ENCODE measurements around the gene LEPROT. TPM values are rescaled to one million over a fixed set of nuclear protein-coding genes. Genes with fewer than 3 reads are reported as not detected.

The LEPROT gene
- total and polyA plus RNA-seq, 9 donors, result 57.4 to 115 (median 72.0) TPM

GRCh38 chr1:65434760-65435159 is 14.3 kb downstream of the LEPROT start:
- no peaks in the 10 kb centered on the region for H3K9me3 ChIP-seq
- no peaks in the 10 kb centered on the region for H3K27me3 ChIP-seq
- no peak for TF ChIP-seq EP300 (IDR thresholded peaks at IDR 0.05)
- TF ChIP-seq POLR2A (IDR thresholded peaks at IDR 0.05), result no peak
- TF ChIP-seq CTCF (IDR thresholded peaks at IDR 0.05), result no peak
- no peaks in the 10 kb centered on the region for H3K4me1 ChIP-seq (ENCODE audit: insufficient read depth)
- no peaks in the 10 kb centered on the region for H3K36me3 ChIP-seq
- DNase-seq, result no peak
- no peak overlapping the region for H3K4me3 ChIP-seq
- no peak overlapping the region for H3K27ac ChIP-seq
- 85 to 91% (median 86%) methylated on average over 3 of the region's 3 CpGs for WGBS, 3 donors
- intact Hi-C loops (cut with DNase I), result loop anchor here in 1 of 4 donors (5.0 kb wide), 1 partner anchor 253 kb away; no protein-coding TSS in a partner anchor

GRCh38 chr1:65435987-65436386 is 15.5 kb downstream of the LEPROT start:
- H3K27ac ChIP-seq, result no peak overlapping the region
- no peak for DNase-seq
- H3K4me1 ChIP-seq (ENCODE audit: insufficient read depth), result no peaks in the 10 kb centered on the region
- no peaks in the 10 kb centered on the region for H3K9me3 ChIP-seq
- no peaks in the 10 kb centered on the region for H3K36me3 ChIP-seq
- TF ChIP-seq EP300 (IDR thresholded peaks at IDR 0.05), result no peak
- no peak for TF ChIP-seq POLR2A (IDR thresholded peaks at IDR 0.05)
- TF ChIP-seq CTCF (IDR thresholded peaks at IDR 0.05), result no peak
- no peaks in the 10 kb centered on the region for H3K27me3 ChIP-seq
- 40 to 49% (median 47%) methylated on average over 2 of the region's 2 CpGs for WGBS, 3 donors
- intact Hi-C loops (cut with DNase I), result no loop called here
- H3K4me3 ChIP-seq, result no peak overlapping the region

GRCh38 chr1:65437616-65438015 is 17.1 kb downstream of the LEPROT start:
- Histone ChIP-seq H3K27ac (no peak overlapping the region), H3K4me3 (no peak overlapping the region), H3K36me3 (no peaks in the 10 kb centered on the region), H3K4me1 (ENCODE audit: insufficient read depth) (peaks cover 1% of the 10 kb centered on the region), H3K27me3 (no peaks in the 10 kb centered on the region), H3K9me3 (no peaks in the 10 kb centered on the region)
- no peak for TF ChIP-seq POLR2A (IDR thresholded peaks at IDR 0.05)
- 96 to 97% (median 96%) methylated on average over 7 of the region's 7 CpGs for WGBS, 3 donors
- intact Hi-C loops (cut with DNase I), result no loop called here
- DNase-seq, result no peak

GRCh38 chr1:65440322-65440900 is 19.9 kb downstream of the LEPROT start:
- 70 to 74% (median 72%) methylated on average over 12 of the region's 12 CpGs for WGBS, 3 donors
- no peaks in the 10 kb centered on the region for H3K27me3 ChIP-seq
- no peak for DNase-seq
- TF ChIP-seq CTCF (IDR thresholded peaks at IDR 0.05) (no peak), POLR2A (IDR thresholded peaks at IDR 0.05) (no peak), EP300 (IDR thresholded peaks at IDR 0.05) (no peak)
- H3K4me3 ChIP-seq, result no peak overlapping the region
- H3K9me3 ChIP-seq, result no peaks in the 10 kb centered on the region
- H3K4me1 ChIP-seq (ENCODE audit: insufficient read depth), result peaks cover 1% of the 10 kb centered on the region
- intact Hi-C loops (cut with DNase I), result no loop called here
- no peaks in the 10 kb centered on the region for H3K36me3 ChIP-seq
- H3K27ac ChIP-seq, result no peak overlapping the region

- H3K4me3 ChIP-seq, result no peak overlapping the region
- intact Hi-C loops (cut with DNase I), result no loop called here
- no peak for TF ChIP-seq CTCF (IDR thresholded peaks at IDR 0.05)
- no peak for TF ChIP-seq EP300 (IDR thresholded peaks at IDR 0.05)
- TF ChIP-seq POLR2A (IDR thresholded peaks at IDR 0.05), result no peak
- H3K4me1 ChIP-seq (ENCODE audit: insufficient read depth), result peaks cover 1% of the 10 kb centered on the region
- no peaks in the 10 kb centered on the region for H3K36me3 ChIP-seq
- no peak for DNase-seq
- H3K9me3 ChIP-seq, result no peaks in the 10 kb centered on the region
- WGBS, 3 donors, result 33 to 55% (median 45%) methylated on average over 1 of the region's 1 CpG
- H3K27ac ChIP-seq, result no peak overlapping the region
- no peaks in the 10 kb centered on the region for H3K27me3 ChIP-seq
These were observed 20.4 kb downstream of the LEPROT start for GRCh38 chr1:65440915-65441314.

Data from ovary (tissue), 9 donors.